Endodermal cell (in vitro differentiated cells): ENCODE results near the gene KISS1. TPM values are rescaled to one million over a fixed set of nuclear protein-coding genes. Genes with fewer than 3 reads are reported as not detected.

ENCODE experiments used
- DNase-seq: peaks from one replicate; pipeline ENCODE4 v3.0.0-alpha.2; 2017
- H3K27ac ChIP-seq: 2 replicates; pipeline ENCODE4 v1.5.1; 2013; ENCODE audit warnings: mild to moderate bottlenecking, low read depth, low read length, moderate library complexity
- H3K27me3 ChIP-seq: 2 replicates; pipeline ENCODE4 v1.6.1; 2013; ENCODE audit warnings: mild to moderate bottlenecking, low read length, moderate library complexity; ENCODE audit not compliant: insufficient read depth, control insufficient read depth, poor library complexity, severe bottlenecking
- H3K36me3 ChIP-seq: 2 replicates; pipeline ENCODE4 v1.7.0; 2013; ENCODE audit warnings: mild to moderate bottlenecking, low read length, moderate library complexity; ENCODE audit not compliant: control insufficient read depth, insufficient read depth
- H3K4me1 ChIP-seq: one replicate; pipeline ENCODE4 v1.7.0; 2013; ENCODE audit warnings: low read length; ENCODE audit not compliant: control insufficient read depth, insufficient read depth
- H3K4me3 ChIP-seq: 2 replicates; pipeline ENCODE4 v1.5.1; 2013; ENCODE audit warnings: mild to moderate bottlenecking, low read length, moderate library complexity
- H3K9ac ChIP-seq: 2 replicates; pipeline ENCODE4 v1.6.1; 2013; ENCODE audit warnings: mild to moderate bottlenecking, low read length, moderate library complexity; ENCODE audit not compliant: poor library complexity, severe bottlenecking; ENCODE audit errors: extremely low read depth
- H3K9me3 ChIP-seq: 2 replicates; pipeline ENCODE4 v1.6.1; 2013; ENCODE audit warnings: mild to moderate bottlenecking, low read length, moderate library complexity; ENCODE audit not compliant: control insufficient read depth
- H3K27ac Mint-ChIP-seq: 2 replicates; pipeline ENCODE4 v1.8.0; 2020; ENCODE audit warnings: mixed read lengths
- H3K27me3 Mint-ChIP-seq: 2 replicates; pipeline ENCODE4 v1.8.0; 2021; ENCODE audit warnings: mild to moderate bottlenecking, mixed read lengths; ENCODE audit not compliant: insufficient read depth
- H3K36me3 Mint-ChIP-seq: 2 replicates; pipeline ENCODE4 v1.8.0; 2020; ENCODE audit warnings: low read depth, mixed read lengths
- H3K4me1 Mint-ChIP-seq: 2 replicates; pipeline ENCODE4 v1.8.0; 2020; ENCODE audit warnings: mixed read lengths
- H3K4me3 Mint-ChIP-seq: 2 replicates; pipeline ENCODE4 v1.8.0; 2020; ENCODE audit warnings: mild to moderate bottlenecking, moderate library complexity, mixed read lengths
- H3K9me3 Mint-ChIP-seq: 2 replicates; pipeline ENCODE4 v1.8.0; 2020; ENCODE audit warnings: mild to moderate bottlenecking, mixed read lengths
- WGBS, 2 experiments: methylation state at CpG; one replicate each; pipeline versions ENCODE4 v1.1.5 to v1.1.7; 2013; ENCODE audit warnings: missing lambda C conversion rate in 2 of 2, mixed read lengths in 1 of 2; ENCODE audit not compliant: insufficient coverage in 1 of 2, insufficient read length in 1 of 2; 5-methylcytosine and 5-hydroxymethylcytosine counted together
- total RNA-seq, 2 donors: library from RNA; stranded (reverse); fragmentation: NEBNext Ultra II Directional in 1 of 2; extraction: Animal tissue kit (Norgen Biotek cat#: 25700) in 1 of 2; gene quantifications; 2 replicates in 1 of 2; 3 replicates in 1 of 2; pipeline ENCODE4 v1.2.1, GENCODE V29; 2021
- TF ChIP-seq, protein P1 (sequence below): fragments of 200-600 bp; sonication (generic); conservative IDR thresholded peaks from 2 replicates; pipeline ENCODE4 v1.5.0; 2021; ENCODE audit warnings: antibody characterized with exemption, mild to moderate bottlenecking

The KISS1 gene
- total RNA-seq, 2 donors from 2014 or later = not detected

DNA sequence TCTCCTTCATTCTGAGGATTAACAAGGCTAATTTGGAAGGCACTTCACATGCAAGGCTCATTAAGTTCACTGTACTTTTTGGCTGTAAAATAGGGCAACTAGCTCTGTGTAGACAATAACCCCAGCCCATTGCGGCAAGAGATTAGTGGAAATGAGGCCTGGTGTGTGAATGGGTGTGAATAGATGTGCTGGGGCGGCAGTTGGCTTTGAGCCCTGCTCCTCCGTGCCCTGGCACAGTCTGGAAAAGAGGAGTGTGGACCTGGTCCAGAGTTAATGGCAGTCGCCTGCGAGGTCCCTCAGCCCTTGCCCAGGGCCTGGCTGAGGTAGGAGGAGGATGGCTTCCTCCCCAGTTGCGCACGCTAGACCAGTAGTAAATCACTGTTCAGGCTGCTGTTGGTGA lies 4.8 kb downstream of the KISS1 start:
- H3K27me3 Mint-ChIP-seq = peaks cover 71% of the 10 kb centered on the region
- 88 to 89% methylated on average over 3 to 7 of the region's 7 CpGs for WGBS, 2 experiments
- H3K27ac ChIP-seq = no peak overlapping the region

DNA sequence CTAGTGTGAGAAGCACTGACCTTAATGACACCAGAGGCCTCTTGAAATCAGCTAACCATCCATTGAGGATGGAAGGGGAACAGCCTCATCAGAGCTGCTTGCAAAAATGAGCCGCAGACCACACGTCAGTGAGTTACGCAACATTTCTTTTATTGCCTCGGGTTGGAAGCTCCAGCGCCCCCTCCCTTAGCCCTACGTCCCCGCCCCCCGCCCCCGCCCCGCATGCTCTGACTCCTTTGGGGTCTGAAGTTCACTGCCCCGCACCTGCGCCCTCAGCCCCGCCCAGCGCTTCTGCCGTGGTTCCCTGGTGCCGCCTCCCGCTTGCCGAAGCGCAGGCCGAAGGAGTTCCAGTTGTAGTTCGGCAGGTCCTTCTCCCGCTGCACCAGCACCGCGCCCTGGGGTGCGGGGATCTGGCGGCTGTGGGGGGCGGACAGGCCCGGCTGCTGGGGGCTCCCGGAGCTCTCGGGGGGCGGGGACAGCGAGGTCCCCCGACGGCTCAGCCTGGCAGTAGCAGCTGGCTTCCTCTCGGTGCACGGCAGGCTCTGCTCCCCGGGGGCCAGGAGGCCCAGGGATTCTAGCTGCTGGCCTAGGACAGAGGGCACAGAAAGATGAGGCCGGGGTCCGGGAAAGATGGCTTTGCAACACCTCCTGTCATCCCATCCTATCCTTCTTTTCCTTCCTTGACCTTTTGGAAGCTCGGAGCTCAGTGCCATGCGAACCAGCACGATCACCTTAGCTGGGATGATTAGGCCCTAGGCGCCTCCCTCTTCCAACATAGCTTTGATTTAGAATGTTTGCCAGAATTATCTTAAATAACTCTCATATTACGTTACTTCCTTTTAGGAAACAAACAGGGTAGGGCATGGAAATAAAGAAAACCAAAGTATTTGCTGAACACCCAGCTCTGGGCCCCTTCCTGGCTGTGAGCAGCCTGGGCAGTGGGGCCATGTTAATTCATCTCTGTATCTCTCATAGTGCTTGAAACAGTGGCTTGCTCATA lies 5.8 kb downstream of the KISS1 start:
- DNase-seq = peak; percentile 82
- H3K4me1 Mint-ChIP-seq = no peaks in the 10 kb centered on the region
- Histone ChIP-seq H3K36me3 (no peaks in the 10 kb centered on the region), H3K27ac (no peak overlapping the region), H3K9me3 (no peaks in the 10 kb centered on the region), H3K27me3 (peaks cover 60% of the 10 kb centered on the region), H3K4me3 (no peak overlapping the region), H3K9ac (no peak overlapping the region), H3K4me1 (no peaks in the 10 kb centered on the region)
- H3K27ac Mint-ChIP-seq = no peak overlapping the region
- 35 to 40% methylated on average over 7 to 43 of the region's 44 CpGs for WGBS, 2 experiments
- H3K27me3 Mint-ChIP-seq = peaks cover 74% of the 10 kb centered on the region
- peak overlapping the region; percentile 16 for H3K4me3 Mint-ChIP-seq
- no peaks in the 10 kb centered on the region for H3K9me3 Mint-ChIP-seq
- H3K36me3 Mint-ChIP-seq = no peaks in the 10 kb centered on the region
- TF ChIP-seq, protein P1, sequence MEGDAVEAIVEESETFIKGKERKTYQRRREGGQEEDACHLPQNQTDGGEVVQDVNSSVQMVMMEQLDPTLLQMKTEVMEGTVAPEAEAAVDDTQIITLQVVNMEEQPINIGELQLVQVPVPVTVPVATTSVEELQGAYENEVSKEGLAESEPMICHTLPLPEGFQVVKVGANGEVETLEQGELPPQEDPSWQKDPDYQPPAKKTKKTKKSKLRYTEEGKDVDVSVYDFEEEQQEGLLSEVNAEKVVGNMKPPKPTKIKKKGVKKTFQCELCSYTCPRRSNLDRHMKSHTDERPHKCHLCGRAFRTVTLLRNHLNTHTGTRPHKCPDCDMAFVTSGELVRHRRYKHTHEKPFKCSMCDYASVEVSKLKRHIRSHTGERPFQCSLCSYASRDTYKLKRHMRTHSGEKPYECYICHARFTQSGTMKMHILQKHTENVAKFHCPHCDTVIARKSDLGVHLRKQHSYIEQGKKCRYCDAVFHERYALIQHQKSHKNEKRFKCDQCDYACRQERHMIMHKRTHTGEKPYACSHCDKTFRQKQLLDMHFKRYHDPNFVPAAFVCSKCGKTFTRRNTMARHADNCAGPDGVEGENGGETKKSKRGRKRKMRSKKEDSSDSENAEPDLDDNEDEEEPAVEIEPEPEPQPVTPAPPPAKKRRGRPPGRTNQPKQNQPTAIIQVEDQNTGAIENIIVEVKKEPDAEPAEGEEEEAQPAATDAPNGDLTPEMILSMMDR = no peak

More for the DNA sequence above, 4.8 kb downstream of the KISS1 start:
- Histone ChIP-seq H3K4me3 (no peak overlapping the region), H3K36me3 (no peaks in the 10 kb centered on the region), H3K9me3 (no peaks in the 10 kb centered on the region), H3K27me3 (peaks cover 58% of the 10 kb centered on the region), H3K4me1 (no peaks in the 10 kb centered on the region), H3K9ac (no peak overlapping the region)
- no peak overlapping the region for H3K4me3 Mint-ChIP-seq
- no peak overlapping the region for H3K27ac Mint-ChIP-seq
- TF ChIP-seq, protein P1 = no peak
- no peak for DNase-seq
- H3K9me3 Mint-ChIP-seq = no peaks in the 10 kb centered on the region
- H3K4me1 Mint-ChIP-seq = peaks cover 5% of the 10 kb centered on the region
- H3K36me3 Mint-ChIP-seq = no peaks in the 10 kb centered on the region

DNA sequence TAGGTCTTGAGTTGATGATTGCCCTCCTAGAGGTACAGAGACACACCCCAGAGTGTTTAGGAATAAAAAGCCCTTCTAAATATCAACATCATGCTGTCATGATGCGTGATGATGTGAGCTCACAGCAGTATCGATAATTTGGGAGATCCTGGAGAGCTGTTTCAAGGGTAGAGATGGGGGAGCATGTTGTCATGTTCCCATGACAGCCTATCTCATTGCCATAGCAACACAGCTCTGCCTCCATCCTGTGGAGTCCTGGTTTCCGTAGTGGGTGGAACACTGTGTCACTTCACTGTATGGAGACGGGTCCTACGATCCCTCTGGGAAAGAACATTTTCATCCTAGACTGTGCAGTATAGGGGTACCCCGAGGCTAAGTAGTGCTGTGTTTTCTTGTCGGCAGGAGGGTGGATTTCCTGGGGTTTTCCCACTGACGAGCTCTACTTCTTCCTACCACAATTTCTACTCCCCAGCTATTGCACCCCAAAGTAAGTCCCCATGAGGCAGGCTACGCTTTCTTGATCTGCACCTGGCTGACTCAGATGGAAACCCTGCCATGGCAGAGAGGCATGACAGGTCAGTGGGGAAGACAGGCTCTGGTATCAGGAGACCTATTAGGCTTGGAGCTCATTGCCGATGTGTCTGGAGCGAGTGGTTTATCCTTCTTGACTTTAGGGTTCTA lies 7.2 kb downstream of the KISS1 start:
- H3K9me3 ChIP-seq = no peaks in the 10 kb centered on the region

More for the DNA sequence above, 7.2 kb downstream of the KISS1 start:
- Histone ChIP-seq H3K9ac (no peak overlapping the region), H3K27me3 (peaks cover 60% of the 10 kb centered on the region), H3K4me1 (no peaks in the 10 kb centered on the region), H3K27ac (no peak overlapping the region), H3K4me3 (no peak overlapping the region), H3K36me3 (no peaks in the 10 kb centered on the region)
- WGBS, 2 experiments = 89 to 92% methylated on average over 7 to 11 of the region's 11 CpGs
- Mint-ChIP-seq H3K27ac (no peak overlapping the region), H3K27me3 (peaks cover 70% of the 10 kb centered on the region), H3K9me3 (no peaks in the 10 kb centered on the region), H3K4me3 (no peak overlapping the region), H3K4me1 (no peaks in the 10 kb centered on the region), H3K36me3 (no peaks in the 10 kb centered on the region)
- DNase-seq = no peak
- TF ChIP-seq, protein P1 = no peak
